IPS DF 6.9 (cell line): Measurements from ENCODE around the gene THSD8.
"Not testable (repeated sequence)": the region's sequence is repeated elsewhere in the genome, so short reads cannot be mapped to it uniquely, and the experiment has no call there.

Experiments used
- DNase-seq: peaks from one replicate; pipeline ENCODE4 v3.0.0-alpha.2; 2013; ENCODE audit warnings: low read depth, low spot score
- H3K27ac ChIP-seq: one replicate; pipeline ENCODE4 v1.5.1; 2013; ENCODE audit warnings: low read length, control low read depth
- H3K27me3 ChIP-seq: 2 replicates; pipeline ENCODE4 v1.6.1; 2013; ENCODE audit warnings: mild to moderate bottlenecking, low read length; ENCODE audit not compliant: control insufficient read depth, insufficient read depth
- H3K36me3 ChIP-seq: 2 replicates; pipeline ENCODE4 v1.6.1; 2013; ENCODE audit warnings: low read length; ENCODE audit not compliant: control insufficient read depth, insufficient read depth
- H3K4me1 ChIP-seq: 2 replicates; pipeline ENCODE4 v1.6.1; 2013; ENCODE audit warnings: low read length; ENCODE audit not compliant: control insufficient read depth, insufficient read depth
- H3K4me3 ChIP-seq: 2 replicates; pipeline ENCODE4 v1.5.1; 2013; ENCODE audit warnings: mild to moderate bottlenecking, low read length
- H3K9me3 ChIP-seq: 2 replicates; pipeline ENCODE4 v1.6.1; 2013; ENCODE audit warnings: low read length, inconsistent platforms; ENCODE audit not compliant: control insufficient read depth, insufficient read depth
- WGBS: extraction: QIAGEN DNeasy Blood & Tissue Kit; methylation state at CpG from one replicate; pipeline ENCODE4 v1.1.7; 2013; ENCODE audit warnings: mixed read lengths, missing lambda C conversion rate; ENCODE audit not compliant: insufficient read length, insufficient coverage; 5-methylcytosine and 5-hydroxymethylcytosine counted together

THSD8 gene

DNA sequence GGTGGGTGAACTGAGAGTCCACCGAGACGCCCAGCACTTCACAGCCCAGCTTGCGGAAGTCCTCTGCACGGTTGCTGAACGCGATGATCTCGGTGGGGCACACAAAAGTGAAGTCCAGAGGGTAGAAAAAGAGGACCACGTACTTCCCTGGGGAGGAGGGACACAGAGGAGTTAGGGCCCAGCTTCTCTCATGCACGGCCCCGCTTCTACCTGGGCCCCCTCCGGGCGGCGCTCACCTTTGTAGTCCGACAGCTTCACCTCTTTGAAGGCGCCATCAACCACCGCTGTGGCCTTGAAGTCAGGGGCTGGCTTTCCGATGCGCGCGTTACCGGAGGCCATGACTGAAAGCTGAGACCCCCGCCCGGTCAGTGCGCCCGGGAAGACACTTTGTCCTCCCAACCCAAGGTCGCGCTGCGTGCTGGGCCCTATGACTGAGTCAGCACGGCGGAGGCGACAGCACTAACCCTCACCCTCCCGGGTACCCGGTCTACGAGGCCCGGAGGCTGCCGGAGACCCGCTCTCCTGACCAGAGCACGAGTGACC, 875 bp upstream of the THSD8 start:
- H3K4me3 ChIP-seq = peak overlapping the region; percentile 83
- no peaks in the 10 kb centered on the region for H3K27me3 ChIP-seq
- no peak for DNase-seq
- no peak overlapping the region for H3K27ac ChIP-seq
- H3K4me1 ChIP-seq = peaks cover 5% of the 10 kb centered on the region
- peaks cover 6% of the 10 kb centered on the region; the same call in 1 of the 2 replicates for H3K36me3 ChIP-seq
- WGBS = no CpG with 5 or more reads among the region's 38 CpGs
- H3K9me3 ChIP-seq = no peaks in the 10 kb centered on the region

DNA sequence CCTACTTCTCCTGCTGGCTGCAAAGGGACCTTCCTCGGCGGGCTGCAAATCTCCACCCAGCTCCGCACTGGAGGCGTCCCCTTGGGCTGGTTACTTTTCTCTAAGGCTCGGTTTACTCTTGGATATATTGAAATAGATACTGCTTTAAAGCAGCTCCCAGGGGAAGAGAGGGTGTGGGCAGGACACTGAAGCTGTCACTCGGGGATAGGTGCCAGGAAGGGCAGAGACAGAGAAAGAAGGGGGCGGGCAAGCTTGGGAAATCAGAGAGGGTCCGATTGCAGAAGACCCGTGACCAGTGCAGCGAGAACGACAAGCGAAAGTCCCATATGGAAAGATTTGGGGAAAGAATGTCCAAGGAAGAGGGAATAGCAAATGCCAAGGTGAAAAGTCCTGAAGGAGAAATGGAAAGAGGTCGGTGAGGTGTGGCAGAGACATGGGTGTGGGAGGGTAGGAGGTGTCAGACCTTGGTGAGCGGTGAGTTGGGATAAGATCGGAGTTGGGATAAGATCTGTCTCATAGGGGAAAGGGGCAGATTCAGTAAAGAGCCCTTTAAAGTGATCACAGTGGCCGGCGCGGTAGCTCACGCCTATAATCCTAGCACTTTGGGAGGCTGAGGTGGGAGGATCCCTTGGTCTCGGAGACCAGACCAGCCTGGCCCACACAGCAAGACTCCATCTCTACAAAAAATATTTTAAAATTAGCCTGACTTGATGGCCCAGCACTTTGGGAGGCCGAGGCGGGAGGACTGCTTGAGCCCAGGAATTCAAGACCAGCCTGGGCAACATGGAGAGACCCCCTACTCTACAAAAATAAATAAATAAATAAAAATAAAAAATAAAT, 618 bp downstream of the THSD8 start:
- no peaks in the 10 kb centered on the region for H3K9me3 ChIP-seq
- H3K27me3 ChIP-seq = no peaks in the 10 kb centered on the region
- no peak for DNase-seq
- peaks cover 6% of the 10 kb centered on the region; the same call in 1 of the 2 replicates for H3K36me3 ChIP-seq
- H3K27ac ChIP-seq = no peak overlapping the region
- peaks cover 5% of the 10 kb centered on the region for H3K4me1 ChIP-seq
- 100% methylated on average over 2 of the region's 22 CpGs for WGBS
- peak overlapping the region; percentile 83; the same call in 1 of the 2 replicates for H3K4me3 ChIP-seq

DNA sequence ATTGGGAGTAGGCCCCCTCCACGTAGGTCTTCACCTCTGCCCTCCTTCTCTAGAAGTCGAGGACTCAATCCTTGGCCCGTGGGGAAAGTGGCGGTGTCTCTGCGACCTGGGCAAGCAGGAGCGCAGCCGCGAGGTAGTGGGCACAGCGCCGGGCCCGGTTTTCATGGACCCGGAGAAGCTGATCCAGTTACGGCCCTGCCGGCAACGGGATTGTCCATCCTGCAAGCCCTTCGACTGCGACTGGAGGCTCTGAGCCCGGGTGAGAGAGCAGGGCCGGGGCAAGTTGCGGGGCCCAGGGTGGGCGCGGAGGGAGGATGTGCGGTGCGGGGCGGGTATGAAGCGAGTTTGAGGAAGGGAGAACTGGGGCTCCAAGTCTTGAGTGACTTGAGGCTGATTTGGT, 2.2 kb downstream of the THSD8 start:
- WGBS = 100% methylated on average over 6 of the region's 26 CpGs
- no peak overlapping the region for H3K4me3 ChIP-seq
- peaks cover 5% of the 10 kb centered on the region for H3K4me1 ChIP-seq
- no peaks in the 10 kb centered on the region for H3K9me3 ChIP-seq
- no peak overlapping the region for H3K27ac ChIP-seq
- H3K36me3 ChIP-seq = peaks cover 8% of the 10 kb centered on the region; the same call in 1 of the 2 replicates
- DNase-seq = no peak
- H3K27me3 ChIP-seq = no peaks in the 10 kb centered on the region

DNA sequence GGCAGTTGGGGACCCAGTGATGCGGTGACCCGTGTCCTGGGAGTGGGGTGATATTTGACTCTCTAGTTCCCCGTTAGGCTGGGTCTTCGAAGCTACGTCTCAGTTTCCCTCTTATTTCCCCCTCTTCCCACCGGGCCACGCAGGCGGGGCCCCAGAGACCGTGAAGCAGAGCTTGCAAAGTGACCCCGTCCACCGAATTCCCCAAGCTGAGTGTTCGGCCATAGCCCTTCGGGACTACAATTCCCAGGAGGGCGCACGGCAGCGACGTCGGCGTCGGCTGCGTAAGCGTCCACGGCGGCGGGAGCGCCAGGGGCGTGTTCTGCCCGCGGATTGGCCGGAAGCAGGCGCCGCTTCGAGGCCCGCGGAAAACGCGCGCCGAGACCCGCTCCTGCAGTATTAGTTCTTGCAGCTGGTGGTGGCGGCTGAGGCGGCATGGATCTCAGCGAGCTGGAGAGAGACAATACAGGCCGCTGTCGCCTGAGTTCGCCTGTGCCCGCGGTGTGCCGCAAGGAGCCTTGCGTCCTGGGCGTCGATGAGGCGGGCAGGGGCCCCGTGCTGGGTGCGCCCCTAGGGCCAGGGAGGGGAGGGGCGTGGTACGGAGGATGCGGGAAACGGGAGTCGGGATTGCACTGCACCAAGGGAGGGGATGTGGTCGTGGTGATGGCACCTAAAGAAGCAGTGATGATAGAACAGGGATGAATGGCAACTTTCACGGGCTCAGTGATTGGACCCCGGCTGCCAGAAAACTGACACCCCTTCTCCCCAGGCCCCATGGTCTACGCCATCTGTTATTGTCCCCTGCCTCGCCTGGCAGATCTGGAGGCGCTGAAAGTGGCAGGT, 4.6 kb downstream of the THSD8 start, which contains the start of gene RNASEH2A:
Gene RNASEH2A (plus strand): TSS at position 343 of the 840 bp plus-strand sequence. CDS start 90 bp downstream, at position 433.
- Histone ChIP-seq H3K27me3 (no peaks in the 10 kb centered on the region), H3K9me3 (no peaks in the 10 kb centered on the region), H3K4me1 (peaks cover 3% of the 10 kb centered on the region; the same call in 1 of the 2 replicates), H3K27ac (no peak within 1 kb of the TSS), H3K4me3 (peak within 1 kb of the TSS; percentile 59), H3K36me3 (peaks cover 9% of the 10 kb centered on the region; the same call in 1 of the 2 replicates)
- no CpG with 5 or more reads among the region's 66 CpGs for WGBS
- peak; percentile 80 for DNase-seq

DNA sequence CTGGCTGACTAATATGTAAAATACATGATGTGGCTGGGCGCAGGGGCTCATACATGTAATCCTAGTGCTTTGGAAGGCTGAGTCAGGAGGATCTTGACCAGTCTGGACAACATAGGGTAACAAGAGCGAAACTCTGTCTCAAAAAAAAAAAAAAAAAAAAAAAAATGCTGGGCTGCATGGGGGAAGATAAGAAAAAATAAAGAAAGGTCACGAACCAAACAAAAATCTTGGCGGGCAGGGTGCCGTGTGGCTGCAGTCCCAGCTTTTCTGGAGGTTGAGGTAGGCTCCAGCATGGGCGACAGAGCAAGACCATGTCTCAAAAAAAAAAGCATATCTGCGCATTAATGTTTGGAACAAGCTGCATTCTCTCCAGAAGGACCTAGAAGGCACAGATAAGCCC, 13.2 kb downstream of the THSD8 start:
- DNase-seq = no peak
- Histone ChIP-seq H3K9me3 (no peaks in the 10 kb centered on the region), H3K27ac (no peak overlapping the region), H3K4me1 (no peaks in the 10 kb centered on the region), H3K27me3 (no peaks in the 10 kb centered on the region), H3K36me3 (peaks cover 10% of the 10 kb centered on the region; the same call in 1 of the 2 replicates), H3K4me3 (no peak overlapping the region)
- WGBS = no CpG with 5 or more reads among the region's 7 CpGs

DNA sequence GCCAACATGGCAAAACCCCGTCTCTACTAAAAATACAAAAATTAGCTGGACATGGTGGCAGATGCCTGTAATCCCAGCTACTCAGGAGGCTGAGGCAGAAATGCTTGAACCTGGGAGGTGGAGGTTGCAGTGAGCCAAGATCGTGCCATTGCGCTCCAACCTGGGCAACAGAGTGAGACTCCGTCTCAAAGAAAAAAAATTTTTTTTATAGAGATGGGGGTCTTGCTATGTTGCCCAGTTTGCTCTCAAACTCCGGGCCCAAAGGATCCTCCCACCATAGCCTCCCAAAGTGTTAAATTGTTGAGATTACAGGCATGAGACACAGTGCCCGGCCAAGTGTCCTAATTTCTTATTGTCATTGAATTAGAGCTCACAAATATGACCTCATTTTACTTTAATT, 15.3 kb downstream of the THSD8 start:
- not testable (repeated sequence) for H3K27me3 ChIP-seq, H3K4me1 ChIP-seq, H3K27ac ChIP-seq, H3K9me3 ChIP-seq, H3K36me3 ChIP-seq, DNase-seq, H3K4me3 ChIP-seq
- WGBS = no CpG with 5 or more reads among the region's 6 CpGs

DNA sequence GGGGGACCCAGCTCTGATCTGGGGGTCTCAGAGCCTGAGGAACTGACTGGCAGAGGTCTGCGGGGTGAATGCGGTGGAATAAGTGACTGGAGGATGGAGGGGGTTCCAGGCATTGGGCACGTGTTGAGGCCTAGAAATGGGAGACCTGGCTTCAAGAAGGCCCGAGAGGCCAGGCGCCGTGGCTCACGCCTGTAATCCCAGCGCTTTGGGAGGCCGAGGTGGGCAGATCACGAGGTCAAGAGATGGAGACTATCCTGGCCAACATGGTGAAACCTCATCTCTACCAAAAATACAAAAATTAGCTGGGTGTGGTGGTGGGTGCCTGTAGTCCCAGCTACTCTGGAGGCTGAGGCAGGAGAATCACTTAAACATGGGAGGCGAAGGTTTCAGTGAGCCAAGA, 15.9 kb downstream of the THSD8 start:
- WGBS = no CpG with 5 or more reads among the region's 11 CpGs
- H3K4me3 ChIP-seq, H3K36me3 ChIP-seq, H3K9me3 ChIP-seq, H3K27ac ChIP-seq, H3K27me3 ChIP-seq, DNase-seq, H3K4me1 ChIP-seq: not testable (repeated sequence)

DNA sequence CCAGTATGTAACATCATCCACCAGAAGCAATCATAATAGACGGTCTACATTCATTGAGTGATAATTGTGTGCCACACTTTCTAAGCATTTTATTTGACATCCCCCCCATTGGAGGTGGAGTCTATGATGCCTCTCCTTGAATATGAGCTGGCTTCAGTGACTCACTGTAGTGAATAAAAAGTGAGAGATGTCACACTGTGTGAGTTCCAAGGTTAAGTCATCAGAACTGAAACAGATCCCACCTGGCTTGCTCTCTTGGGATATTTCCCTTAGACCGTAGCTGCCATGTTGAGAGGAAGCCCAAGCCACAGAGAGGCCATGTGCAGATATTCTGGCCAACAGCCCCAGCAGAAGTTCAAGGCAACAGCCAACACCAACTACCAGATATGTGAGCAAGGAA, 19.9 kb downstream of the THSD8 start:
- H3K4me1 ChIP-seq = no peaks in the 10 kb centered on the region
- H3K27ac ChIP-seq = no peak overlapping the region
- no peaks in the 10 kb centered on the region for H3K27me3 ChIP-seq
- H3K36me3 ChIP-seq = no peaks in the 10 kb centered on the region
- no peak for DNase-seq
- no peaks in the 10 kb centered on the region for H3K9me3 ChIP-seq
- no CpG with 5 or more reads among the region's 2 CpGs for WGBS
- H3K4me3 ChIP-seq = no peak overlapping the region

DNA sequence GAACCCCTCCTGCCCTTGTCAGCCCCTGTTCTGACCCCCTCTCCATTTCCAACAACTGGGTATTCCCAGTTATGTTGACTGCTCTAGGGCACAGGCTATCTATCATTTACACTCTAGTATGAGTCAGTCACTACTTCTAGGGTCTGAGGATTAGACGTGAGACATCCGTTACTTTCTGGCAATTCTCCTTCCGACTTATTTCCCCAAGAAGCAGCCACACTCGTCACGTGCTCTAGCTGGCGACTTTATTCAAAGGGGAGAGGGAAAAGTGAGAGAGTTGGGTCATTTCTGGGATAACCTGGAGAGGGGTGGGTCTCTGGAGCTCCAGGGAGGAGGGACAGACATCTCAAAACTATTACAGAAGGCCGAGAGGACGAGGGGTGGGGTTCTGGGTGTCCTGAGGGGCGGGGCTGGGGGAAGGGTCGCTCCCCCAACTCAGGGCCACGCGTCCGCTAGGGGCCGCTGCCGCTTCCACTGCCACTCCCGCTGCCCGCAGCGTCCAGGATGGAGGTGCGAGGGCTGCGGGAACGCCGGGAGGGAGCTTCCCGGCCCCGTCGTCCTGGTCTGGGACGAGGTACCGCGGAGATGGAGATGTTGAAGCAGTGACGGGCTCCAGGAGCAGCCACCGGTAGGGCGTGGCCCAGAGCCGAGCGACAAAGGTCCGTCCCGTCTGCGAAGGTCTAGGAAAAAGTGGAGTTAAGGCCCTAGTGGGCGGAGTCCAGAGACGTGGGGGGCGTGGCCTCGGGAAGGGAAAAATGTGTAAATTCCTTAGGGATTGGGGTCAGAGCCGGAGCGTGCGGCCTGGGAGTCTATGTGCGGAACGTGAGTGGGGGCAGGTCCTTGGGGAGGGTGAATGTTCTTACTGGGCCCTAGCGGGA, 23.6 kb downstream of the THSD8 start:
- Histone ChIP-seq H3K36me3 (no peaks in the 10 kb centered on the region), H3K27ac (no peak overlapping the region), H3K9me3 (no peaks in the 10 kb centered on the region), H3K27me3 (no peaks in the 10 kb centered on the region), H3K4me1 (peaks cover 2% of the 10 kb centered on the region; the same call in 1 of the 2 replicates), H3K4me3 (peak overlapping the region; percentile 33; the same call in 1 of the 2 replicates)
- DNase-seq = no peak
- no CpG with 5 or more reads among the region's 46 CpGs for WGBS
